OCI-LY1 (cell line): ENCODE data around the gene ST6GAL1.

Experiments used
- H2AFZ ChIP-seq: fragments of 200-600 bp; sonication (generic), shearing (Covaris generic); 2 replicates; pipeline ENCODE4 v1.6.0; 2014; ENCODE audit warnings: antibody characterized with exemption, mild to moderate bottlenecking, low read length
- H3F3A ChIP-seq: fragments of 200-600 bp; sonication (generic), shearing (Covaris generic); 2 replicates; pipeline ENCODE4 v1.6.0; 2014; ENCODE audit warnings: mild to moderate bottlenecking, antibody characterized with exemption, low read length, moderate library complexity; ENCODE audit not compliant: insufficient read depth
- H3K27ac ChIP-seq: fragments of 200-600 bp; sonication (generic); 2 replicates; pipeline ENCODE4 v1.5.1; 2014; ENCODE audit warnings: low read length, mixed run types, mild to moderate bottlenecking, low read depth; ENCODE audit not compliant: poor library complexity, severe bottlenecking
- H3K27me3 ChIP-seq: fragments of 200-600 bp; sonication (generic); 2 replicates; pipeline ENCODE4 v1.6.0; 2014; ENCODE audit warnings: antibody characterized with exemption, mild to moderate bottlenecking, low read length, moderate library complexity; ENCODE audit not compliant: insufficient read depth
- H3K36me3 ChIP-seq: fragments of 200-600 bp; sonication (generic); 2 replicates; pipeline ENCODE4 v1.6.1; 2014; ENCODE audit warnings: mild to moderate bottlenecking, antibody characterized with exemption, low read length, moderate library complexity, mixed read lengths; ENCODE audit not compliant: insufficient read depth
- H3K4me1 ChIP-seq: fragments of 200-600 bp; sonication (generic); 2 replicates; pipeline ENCODE4 v1.5.1; 2014; ENCODE audit warnings: mild to moderate bottlenecking, low read length, moderate library complexity; ENCODE audit not compliant: insufficient read depth, severe bottlenecking
- H3K4me2 ChIP-seq: fragments of 200-600 bp; sonication (generic), shearing (Covaris generic); 2 replicates; pipeline ENCODE4 v1.6.1; 2014; ENCODE audit warnings: low read length
- H3K4me3 ChIP-seq: fragments of 200-600 bp; sonication (generic); 2 replicates; pipeline ENCODE4 v1.5.1; 2014; ENCODE audit warnings: low read length, low read depth, mild to moderate bottlenecking, mixed read lengths; ENCODE audit not compliant: poor library complexity, severe bottlenecking
- H3K79me2 ChIP-seq: fragments of 200-600 bp; shearing (Covaris generic); 2 replicates; pipeline ENCODE4 v1.6.1; 2016; ENCODE audit warnings: mixed run types, low read length, mixed read lengths; ENCODE audit not compliant: insufficient read depth
- H3K9ac ChIP-seq: fragments of 200-600 bp; sonication (generic), shearing (Covaris generic); 2 replicates; pipeline ENCODE4 v1.6.1; 2014; ENCODE audit warnings: mild to moderate bottlenecking, low read length, mixed read lengths
- H3K9me2 ChIP-seq: fragments of 200-600 bp; sonication (generic), shearing (Covaris generic); 2 replicates; pipeline ENCODE4 v1.6.1; 2014; ENCODE audit warnings: low read depth, mild to moderate bottlenecking, low read length, mixed read lengths
- H3K9me3 ChIP-seq: fragments of 200-600 bp; shearing (Covaris generic); 2 replicates; pipeline ENCODE4 v1.6.1; 2014; ENCODE audit warnings: low read length, mixed read lengths
- H4K20me1 ChIP-seq: fragments of 200-600 bp; sonication (generic), shearing (Covaris generic); 2 replicates; pipeline ENCODE4 v1.6.0; 2016; ENCODE audit warnings: mild to moderate bottlenecking, low read length; ENCODE audit not compliant: insufficient read depth
- CTCF ChIP-seq: fragments of 200-600 bp; sonication (generic), shearing (Covaris generic); IDR thresholded peaks from 2 replicates; pipeline ENCODE4 v1.5.1; 2017; ENCODE audit warnings: mild to moderate bottlenecking, antibody characterized with exemption, low read length, moderate library complexity, mixed read lengths
- EZH2 ChIP-seq: fragments of 200-600 bp; sonication (generic), shearing (Covaris generic); IDR thresholded peaks from 2 replicates; pipeline ENCODE4 v1.8.0; 2017; ENCODE audit warnings: borderline replicate concordance, mixed run types, mild to moderate bottlenecking, antibody characterized with exemption, low read length, moderate library complexity, mixed read lengths

The ST6GAL1 gene

GRCh38 chr3:186976837-186977750 lies 46.8 kb downstream of the ST6GAL1 start:
- Histone ChIP-seq H3K9ac (peak overlapping the region; percentile 8; the same call in 1 of the 2 replicates), H4K20me1 (no peaks in the 10 kb centered on the region), H3K4me3 (no peak overlapping the region), H2AFZ (no peak overlapping the region), H3K27ac (peak overlapping the region; percentile 71), H3K9me3 (no peaks in the 10 kb centered on the region), H3K27me3 (no peaks in the 10 kb centered on the region), H3K36me3 (peaks cover 94% of the 10 kb centered on the region), H3K9me2 (no peaks in the 10 kb centered on the region), H3F3A (no peaks in the 10 kb centered on the region), H3K4me2 (no peak overlapping the region; the same call in 1 of the 2 replicates), H3K79me2 (no peaks in the 10 kb centered on the region), H3K4me1 (peaks cover 40% of the 10 kb centered on the region)
- no peak for TF ChIP-seq EZH2
- no peak for TF ChIP-seq CTCF

GRCh38 chr3:186978712-186979111 lies 48.4 kb downstream of the ST6GAL1 start:
- H3K9ac ChIP-seq, result no peak overlapping the region
- H2AFZ ChIP-seq, result no peak overlapping the region
- TF ChIP-seq CTCF, result no peak
- TF ChIP-seq EZH2, result no peak
- H4K20me1 ChIP-seq, result no peaks in the 10 kb centered on the region
- H3K4me2 ChIP-seq, result no peak overlapping the region
- no peaks in the 10 kb centered on the region for H3K9me2 ChIP-seq
- no peaks in the 10 kb centered on the region for H3K79me2 ChIP-seq
- no peaks in the 10 kb centered on the region for H3F3A ChIP-seq
- H3K9me3 ChIP-seq, result no peaks in the 10 kb centered on the region
- H3K36me3 ChIP-seq, result peaks cover 94% of the 10 kb centered on the region
- H3K27ac ChIP-seq, result peak overlapping the region; percentile 38
- no peak overlapping the region for H3K4me3 ChIP-seq
- H3K27me3 ChIP-seq, result no peaks in the 10 kb centered on the region
- H3K4me1 ChIP-seq, result peaks cover 36% of the 10 kb centered on the region

GRCh38 chr3:186979852-186980251 lies 49.5 kb downstream of the ST6GAL1 start:
- Histone ChIP-seq H4K20me1 (no peaks in the 10 kb centered on the region), H3F3A (no peaks in the 10 kb centered on the region), H3K9me2 (no peaks in the 10 kb centered on the region), H3K9me3 (no peaks in the 10 kb centered on the region), H3K4me2 (no peak overlapping the region), H3K27ac (no peak overlapping the region), H3K9ac (no peak overlapping the region), H3K4me1 (peaks cover 27% of the 10 kb centered on the region), H3K4me3 (no peak overlapping the region), H2AFZ (no peak overlapping the region), H3K36me3 (peaks cover 89% of the 10 kb centered on the region), H3K79me2 (no peaks in the 10 kb centered on the region), H3K27me3 (no peaks in the 10 kb centered on the region)
- TF ChIP-seq CTCF (no peak), EZH2 (no peak)
